Activated naive CD4-positive, alpha-beta T cell treated with anti-CD3 and anti-CD28 coated beads for 36 hours (primary cell): ENCODE data around the gene ATF1. TPM values are rescaled to one million over a fixed set of nuclear protein-coding genes. Genes with fewer than 3 reads are reported as not detected.

ENCODE experiments used
- CTCF ChIA-PET: fragments of 350-600 bp; sonication (Branson Sonifier 250); formaldehyde crosslinking; loops from one replicate; lab custom pipeline; 2021; ENCODE audit warnings: antibody characterized with exemption; lab: Charles Lee
- DNase-seq: peaks from one replicate; pipeline ENCODE4 v3.0.0-alpha.2; 2020
- H3K27ac Mint-ChIP-seq: one replicate; pipeline ENCODE4 v1.8.0; 2021; ENCODE audit warnings: mild to moderate bottlenecking, mixed read lengths
- H3K27me3 Mint-ChIP-seq: one replicate; pipeline ENCODE4 v1.8.0; 2021; ENCODE audit warnings: low read depth, mixed read lengths
- H3K36me3 Mint-ChIP-seq: one replicate; pipeline ENCODE4 v1.8.0; 2021; ENCODE audit warnings: low read depth, mixed read lengths
- H3K4me1 Mint-ChIP-seq: one replicate; pipeline ENCODE4 v1.8.0; 2021; ENCODE audit warnings: low read depth, mixed read lengths
- H3K4me3 Mint-ChIP-seq: one replicate; pipeline ENCODE4 v1.8.0; 2021; ENCODE audit warnings: mild to moderate bottlenecking, moderate library complexity, mixed read lengths
- H3K9me3 Mint-ChIP-seq: one replicate; pipeline ENCODE4 v1.8.0; 2021; ENCODE audit warnings: mixed read lengths
- intact Hi-C: fragments of 100-400 bp; cut with micrococcal nuclease; formaldehyde crosslinking; loops from one replicate; pipeline ENCODE4 v1.15.1; 2023
- total RNA-seq, 2 experiments: library from RNA; stranded (reverse); gene quantifications; one replicate each; pipeline ENCODE4 v1.2.3, GENCODE V29; 2021

The ATF1 gene
- total RNA-seq: 10 to 100 TPM; 43.3 to 48.5 TPM

- intact Hi-C loops: loop anchor here (1.0 to 10.0 kb wide), 6 partner anchors 262 to 651 kb away; partner anchors contain the start of genes BIN2, COX14, LARP4 and POU6F1
- Mint-ChIP-seq H3K27me3 (no peaks in the 10 kb centered on the region), H3K4me1 (peaks cover 33% of the 10 kb centered on the region), H3K9me3 (no peaks in the 10 kb centered on the region), H3K27ac (peak within 1 kb of the TSS; percentile 94), H3K4me3 (peak within 1 kb of the TSS; percentile 83), H3K36me3 (peaks cover 8% of the 10 kb centered on the region)
- DNase-seq: peak; percentile 91
- CTCF ChIA-PET: interaction anchor here (0.5 to 2.9 kb wide), 6 partner anchors 63 to 549 kb away, joined by 3 to 41 read pairs (median 6); partner anchors contain the start of genes DIP2B and SLC11A2
Observed at GRCh38 chr12:50763639-50764285, at the start of gene ATF1. Gene ATF1 (plus strand): TSS chr12:50764101. CDS start chr12:50780146, 16,045 bp downstream.

GRCh38 chr12:50715174-50715573 lies 48.7 kb upstream of the ATF1 start:
- H3K9me3 Mint-ChIP-seq: no peaks in the 10 kb centered on the region
- CTCF ChIA-PET: interaction anchor here (1.0 to 1.1 kb wide), 2 partner anchors 10 to 24 kb away, joined by 3 read pairs; no protein-coding TSS in a partner anchor
- H3K4me1 Mint-ChIP-seq: no peaks in the 10 kb centered on the region
- peaks cover 19% of the 10 kb centered on the region for H3K36me3 Mint-ChIP-seq
- H3K27me3 Mint-ChIP-seq: no peaks in the 10 kb centered on the region
- intact Hi-C loops: no loop called here
- DNase-seq: no peak
- no peak overlapping the region for H3K4me3 Mint-ChIP-seq
- no peak overlapping the region for H3K27ac Mint-ChIP-seq

GRCh38 chr12:50718760-50719159 lies 45.1 kb upstream of the ATF1 start:
- intact Hi-C loops: no loop called here
- H3K27me3 Mint-ChIP-seq: no peaks in the 10 kb centered on the region
- CTCF ChIA-PET: interaction anchor here (0.8 kb wide), 1 partner anchor 77 kb away, joined by 3 read pairs; no protein-coding TSS in a partner anchor

GRCh38 chr12:50720085-50720484 lies 43.8 kb upstream of the ATF1 start:
- no peak for DNase-seq
- peaks cover 23% of the 10 kb centered on the region for H3K36me3 Mint-ChIP-seq
- H3K27me3 Mint-ChIP-seq: no peaks in the 10 kb centered on the region
- H3K27ac Mint-ChIP-seq: no peak overlapping the region
- no peak overlapping the region for H3K4me3 Mint-ChIP-seq
- no peaks in the 10 kb centered on the region for H3K9me3 Mint-ChIP-seq
- CTCF ChIA-PET: no interaction called here
- H3K4me1 Mint-ChIP-seq: no peaks in the 10 kb centered on the region
- intact Hi-C loops: no loop called here

More at GRCh38 chr12:50718760-50719159, 45.1 kb upstream of the ATF1 start:
- no peaks in the 10 kb centered on the region for H3K9me3 Mint-ChIP-seq
- no peak for DNase-seq
- H3K36me3 Mint-ChIP-seq: peaks cover 26% of the 10 kb centered on the region
- H3K4me1 Mint-ChIP-seq: no peaks in the 10 kb centered on the region
- no peak overlapping the region for H3K27ac Mint-ChIP-seq
- H3K4me3 Mint-ChIP-seq: no peak overlapping the region

GRCh38 chr12:50720501-50720900 lies 43.4 kb upstream of the ATF1 start:
- Mint-ChIP-seq H3K9me3 (no peaks in the 10 kb centered on the region), H3K4me3 (no peak overlapping the region), H3K36me3 (peaks cover 25% of the 10 kb centered on the region), H3K4me1 (no peaks in the 10 kb centered on the region), H3K27me3 (no peaks in the 10 kb centered on the region), H3K27ac (no peak overlapping the region)
- intact Hi-C loops: no loop called here
- DNase-seq: no peak
- CTCF ChIA-PET: no interaction called here

- H3K36me3 Mint-ChIP-seq: peaks cover 24% of the 10 kb centered on the region
- H3K27me3 Mint-ChIP-seq: no peaks in the 10 kb centered on the region
- H3K4me1 Mint-ChIP-seq: no peaks in the 10 kb centered on the region
- CTCF ChIA-PET: no interaction called here
- no peak overlapping the region for H3K27ac Mint-ChIP-seq
- no peaks in the 10 kb centered on the region for H3K9me3 Mint-ChIP-seq
- intact Hi-C loops: no loop called here
- DNase-seq: no peak
- H3K4me3 Mint-ChIP-seq: no peak overlapping the region
Observed at GRCh38 chr12:50723865-50724264, 40.0 kb upstream of the ATF1 start.

GRCh38 chr12:50725011-50725942 lies 38.6 kb upstream of the ATF1 start:
- intact Hi-C loops: no loop called here
- H3K4me3 Mint-ChIP-seq: no peak overlapping the region
- CTCF ChIA-PET: interaction anchor here (0.6 to 1.0 kb wide), 3 partner anchors 10 to 550 kb away, joined by 3 read pairs; no protein-coding TSS in a partner anchor
- H3K36me3 Mint-ChIP-seq: peaks cover 29% of the 10 kb centered on the region
- H3K9me3 Mint-ChIP-seq: no peaks in the 10 kb centered on the region
- DNase-seq: no peak
- no peaks in the 10 kb centered on the region for H3K4me1 Mint-ChIP-seq
- H3K27ac Mint-ChIP-seq: no peak overlapping the region
- H3K27me3 Mint-ChIP-seq: no peaks in the 10 kb centered on the region

- no peaks in the 10 kb centered on the region for H3K9me3 Mint-ChIP-seq
- peaks cover 32% of the 10 kb centered on the region for H3K36me3 Mint-ChIP-seq
- no peak overlapping the region for H3K27ac Mint-ChIP-seq
- no peaks in the 10 kb centered on the region for H3K4me1 Mint-ChIP-seq
- no peaks in the 10 kb centered on the region for H3K27me3 Mint-ChIP-seq
- CTCF ChIA-PET: interaction anchor here (0.5 kb wide), 1 partner anchor 40 kb away, joined by 4 read pairs; no protein-coding TSS in a partner anchor
- no peak overlapping the region for H3K4me3 Mint-ChIP-seq
- DNase-seq: no peak
- intact Hi-C loops: no loop called here
Observed at GRCh38 chr12:50727466-50727865, 36.4 kb upstream of the ATF1 start.

- no peak for DNase-seq
- H3K27ac Mint-ChIP-seq: no peak overlapping the region
- H3K9me3 Mint-ChIP-seq: no peaks in the 10 kb centered on the region
- intact Hi-C loops: no loop called here
- CTCF ChIA-PET: interaction anchor here (0.5 to 0.7 kb wide), 3 partner anchors 18 to 229 kb away, joined by 3 to 6 read pairs (median 3); no protein-coding TSS in a partner anchor
- no peak overlapping the region for H3K4me3 Mint-ChIP-seq
- no peaks in the 10 kb centered on the region for H3K27me3 Mint-ChIP-seq
- no peaks in the 10 kb centered on the region for H3K4me1 Mint-ChIP-seq
- peaks cover 25% of the 10 kb centered on the region for H3K36me3 Mint-ChIP-seq
Observed at GRCh38 chr12:50728417-50728816, 35.5 kb upstream of the ATF1 start.

- CTCF ChIA-PET: interaction anchor here (0.5 to 0.7 kb wide), 3 partner anchors 18 to 229 kb away, joined by 3 to 6 read pairs (median 3); no protein-coding TSS in a partner anchor
- intact Hi-C loops: no loop called here
- no peaks in the 10 kb centered on the region for H3K4me1 Mint-ChIP-seq
- no peaks in the 10 kb centered on the region for H3K9me3 Mint-ChIP-seq
- H3K27me3 Mint-ChIP-seq: no peaks in the 10 kb centered on the region
- no peak overlapping the region for H3K4me3 Mint-ChIP-seq
- no peak for DNase-seq
- peaks cover 22% of the 10 kb centered on the region for H3K36me3 Mint-ChIP-seq
- H3K27ac Mint-ChIP-seq: no peak overlapping the region
Observed at GRCh38 chr12:50728841-50729240, 35.1 kb upstream of the ATF1 start.

GRCh38 chr12:50732591-50732990 lies 31.3 kb upstream of the ATF1 start:
- H3K4me1 Mint-ChIP-seq: no peaks in the 10 kb centered on the region
- H3K27me3 Mint-ChIP-seq: no peaks in the 10 kb centered on the region
- H3K4me3 Mint-ChIP-seq: no peak overlapping the region
- CTCF ChIA-PET: interaction anchor here (1.2 kb wide), 1 partner anchor 228 kb away, joined by 3 read pairs; the partner anchor contains the start of gene DIP2B
- peaks cover 31% of the 10 kb centered on the region for H3K36me3 Mint-ChIP-seq
- no peak overlapping the region for H3K27ac Mint-ChIP-seq
- intact Hi-C loops: no loop called here
- no peak for DNase-seq
- no peaks in the 10 kb centered on the region for H3K9me3 Mint-ChIP-seq

GRCh38 chr12:50733706-50734105 lies 30.2 kb upstream of the ATF1 start:
- no peak for DNase-seq
- Mint-ChIP-seq H3K27me3 (no peaks in the 10 kb centered on the region), H3K4me3 (no peak overlapping the region), H3K27ac (no peak overlapping the region), H3K4me1 (no peaks in the 10 kb centered on the region), H3K36me3 (peaks cover 29% of the 10 kb centered on the region), H3K9me3 (no peaks in the 10 kb centered on the region)
- CTCF ChIA-PET: interaction anchor here (1.2 kb wide), 1 partner anchor 229 kb away, joined by 3 read pairs; the partner anchor contains the start of gene DIP2B
- intact Hi-C loops: loop anchor here (2.0 kb wide), 1 partner anchor 229 kb away; the partner anchor contains the start of gene DIP2B
